Esophagus mucosa (tissue), 1 donor: ENCODE results near the gene FOXD1. TPM values are rescaled to one million over a fixed set of nuclear protein-coding genes. Genes with fewer than 3 reads are reported as not detected.

Experiments
- ATAC-seq: fragments of 200-7000 bp; cut with Tn5 transposase; one replicate; pipeline ENCODE4 v1.9.1; 2020
- total RNA-seq: library from RNA; stranded (reverse); gene quantifications from one replicate; pipeline ENCODE4 v1.2.4, GENCODE V29; 2023
- donor health status: DM: yes; HTN: yes; CAD: no.

FOXD1 gene
- total RNA-seq, 1 donor from 2014 or later = 0.88 TPM

GRCh38 chr5:73438645-73439470, 9.7 kb downstream of the FOXD1 start:
- no peak for ATAC-seq

GRCh38 chr5:73437777-73438644, 10.6 kb downstream of the FOXD1 start:
- ATAC-seq = no peak

- ATAC-seq = peak; percentile 46
These were observed 11.3 kb downstream of the FOXD1 start for GRCh38 chr5:73437101-73437776.

- peak; percentile 31 for ATAC-seq
These were observed 12.0 kb downstream of the FOXD1 start for GRCh38 chr5:73436535-73437100.

- ATAC-seq = no peak
These were observed 12.6 kb downstream of the FOXD1 start for GRCh38 chr5:73435759-73436534.

- no peak for ATAC-seq
These were observed 13.7 kb downstream of the FOXD1 start for GRCh38 chr5:73434907-73435306.

- ATAC-seq = no peak
These were observed 14.1 kb downstream of the FOXD1 start for GRCh38 chr5:73434461-73434860.

GRCh38 chr5:73433982-73434342, 14.6 kb downstream of the FOXD1 start:
- no peak for ATAC-seq

GRCh38 chr5:73433272-73433981, 15.2 kb downstream of the FOXD1 start:
- ATAC-seq = no peak

GRCh38 chr5:73431204-73431851, 17.2 kb downstream of the FOXD1 start:
- no peak for ATAC-seq

- ATAC-seq = no peak
These were observed 22.5 kb downstream of the FOXD1 start for GRCh38 chr5:73426034-73426433.

GRCh38 chr5:73424556-73424977, 24.0 kb downstream of the FOXD1 start:
- ATAC-seq = peak; percentile 59

- no peak for ATAC-seq
These were observed 26.4 kb downstream of the FOXD1 start for GRCh38 chr5:73422164-73422563.

- ATAC-seq = no peak
These were observed 27.9 kb downstream of the FOXD1 start for GRCh38 chr5:73420666-73421065.

GRCh38 chr5:73419465-73420390, 28.8 kb downstream of the FOXD1 start:
- peak; percentile 15 for ATAC-seq

GRCh38 chr5:73419117-73419464, 29.5 kb downstream of the FOXD1 start:
- no peak for ATAC-seq

GRCh38 chr5:73418244-73418691, 30.3 kb downstream of the FOXD1 start:
- no peak for ATAC-seq

- ATAC-seq = no peak
These were observed 31.1 kb downstream of the FOXD1 start for GRCh38 chr5:73417303-73418034.

GRCh38 chr5:73415617-73416016, 33.0 kb downstream of the FOXD1 start:
- ATAC-seq = no peak
